ENCODE measurements around the gene SLC7A1. TPM values are rescaled to one million over a fixed set of nuclear protein-coding genes. Genes with fewer than 3 reads are reported as not detected.

Gene SLC7A1
- total and polyA plus RNA-seq, 2 donors (not counting 3 experiments of a cell fraction or from before 2014, with no cell fraction given) = 21.0 to 79.3 TPM

DNA sequence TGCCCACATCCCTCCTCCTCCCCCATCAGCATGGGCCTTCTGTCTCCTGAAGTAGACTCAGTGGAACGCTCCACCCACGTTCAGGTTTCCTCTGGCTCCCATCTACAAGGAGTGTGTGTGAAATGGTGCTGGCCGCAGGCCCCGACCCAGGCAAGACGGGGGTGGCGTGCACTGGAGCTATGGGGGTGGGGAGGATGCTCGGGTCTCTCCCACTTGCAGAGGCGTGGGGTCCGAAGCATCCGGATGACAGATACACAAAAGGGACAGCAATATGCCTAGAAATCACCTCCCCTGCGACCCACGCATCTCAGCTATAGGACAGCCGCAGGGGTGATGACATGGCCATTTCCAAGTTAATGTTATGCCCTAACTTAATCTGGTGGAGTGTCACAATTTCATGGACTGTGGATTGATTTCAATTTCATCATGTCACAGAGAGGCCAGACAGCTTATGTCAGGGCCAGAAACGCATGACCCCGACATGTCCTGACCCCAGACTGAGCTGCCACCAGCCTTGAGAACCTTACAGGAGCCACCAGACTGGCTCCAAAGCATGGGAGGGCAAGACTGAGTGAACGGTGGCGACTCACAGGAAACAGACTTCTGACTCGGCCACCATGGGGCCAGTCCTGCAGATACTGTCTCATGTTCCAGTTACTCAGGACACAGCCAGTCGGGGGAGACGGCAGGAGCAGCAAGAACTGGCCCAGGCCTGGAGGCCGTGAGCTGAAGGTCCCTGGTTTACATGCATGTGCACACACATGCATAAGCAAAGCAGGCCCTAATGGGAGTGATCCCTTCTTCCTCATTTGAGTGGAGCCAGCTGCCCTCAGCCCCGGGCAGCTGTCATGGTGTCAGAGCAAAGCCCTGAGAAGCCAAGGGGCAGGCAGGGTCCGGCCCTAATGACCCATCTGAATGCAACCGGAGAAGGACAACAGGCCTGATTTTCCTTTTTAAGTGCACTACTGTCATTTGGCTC, 82.2 kb downstream of the SLC7A1 start:
- Histone ChIP-seq H3K27ac (ENCODE audit: insufficient read depth, low read depth, low read length) (no peak overlapping the region), H3K27me3 (ENCODE audit: control insufficient read depth in 2 of 2, insufficient read depth in 2 of 2, low read length in 2 of 2) (no peaks in the 10 kb centered on the region), H3K4me3 (replicated peaks in 1 of 3; ENCODE audit: insufficient read depth in 1 of 3, low read depth in 1 of 3, low read length in 3 of 3) (no peak overlapping the region), H2AFZ (ENCODE audit: low read depth, low read length) (no peak overlapping the region), H3K4me1 (ENCODE audit: control insufficient read depth, extremely low read depth, insufficient read depth, low read length) (peaks cover 16% of the 10 kb centered on the region), H3K9me3 (replicated peaks; ENCODE audit: control insufficient read depth, insufficient read depth, low read length) (no peaks in the 10 kb centered on the region), H3K79me2 (ENCODE audit: control insufficient read depth, insufficient read depth, low read length) (no peaks in the 10 kb centered on the region), H3K4me2 (ENCODE audit: insufficient read depth, low read length) (no peak overlapping the region), H3K9ac (replicated peaks; ENCODE audit: extremely low read depth, insufficient read depth, low read length) (no peak overlapping the region), H4K20me1 (replicated peaks; ENCODE audit: control insufficient read depth, extremely low read depth, insufficient read depth, low read length) (no peaks in the 10 kb centered on the region), H3K36me3 (ENCODE audit: control insufficient read depth in 2 of 2, extremely low read depth in 1 of 2, insufficient read depth in 2 of 2, low read length in 2 of 2) (peaks cover 5 to 7% of the 10 kb centered on the region in 2 experiments), H3K9me1 (replicated peaks; ENCODE audit: control insufficient read depth, extremely low read depth, insufficient read depth, low read length) (no peaks in the 10 kb centered on the region)
- intact Hi-C loops (cut with micrococcal nuclease) = no loop called here
- no TSS peak for BruUV-seq (replicated peaks)
- dilution Hi-C loops (cut with MboI; ENCODE audit: extremely low pct_ligation_motif_present, low sequenced_read_pairs) = no loop called here
- ChIA-PET CTCF (no interaction called here), POLR2A (no interaction called here)
- FAIRE-seq (no peak), DNase-seq (ENCODE audit: low read depth, low spot score) (peak; percentile 10)
- TF ChIP-seq MYC (IDR thresholded peaks at IDR 0.05; ENCODE audit: low read depth, low read length) (no peak), GATA2 (IDR thresholded peaks at IDR 0.05; ENCODE audit: insufficient read depth, insufficient read length, low read depth, low read length) (no peak)
- TF ChIP-seq, protein P1, sequence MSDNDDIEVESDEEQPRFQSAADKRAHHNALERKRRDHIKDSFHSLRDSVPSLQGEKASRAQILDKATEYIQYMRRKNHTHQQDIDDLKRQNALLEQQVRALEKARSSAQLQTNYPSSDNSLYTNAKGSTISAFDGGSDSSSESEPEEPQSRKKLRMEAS (IDR thresholded peaks at IDR 0.05; ENCODE audit: insufficient read depth, insufficient read length) = no peak

DNA sequence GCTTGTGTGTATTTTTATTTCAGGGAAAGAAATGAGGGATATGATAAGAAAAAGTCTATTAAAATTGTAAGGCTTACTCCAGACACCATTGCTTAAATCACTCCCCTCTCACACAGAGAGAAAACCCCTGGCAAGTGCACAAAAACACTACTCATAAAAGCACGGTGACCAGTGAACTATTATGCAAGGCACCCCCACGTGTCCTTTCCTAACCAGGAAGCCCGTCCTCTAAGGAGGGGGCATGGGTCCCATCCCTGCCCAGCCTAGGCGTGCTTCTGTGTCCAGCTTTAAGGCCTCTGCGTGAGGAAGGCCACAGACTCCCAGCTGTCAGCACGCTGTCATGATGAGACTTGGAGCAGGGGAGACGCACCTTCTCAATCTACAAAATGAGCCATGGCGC, 83.5 kb downstream of the SLC7A1 start:
- CTCF ChIA-PET = no interaction called here
- Histone ChIP-seq H3K9ac (replicated peaks; ENCODE audit: extremely low read depth, insufficient read depth, low read length) (no peak overlapping the region), H3K9me3 (replicated peaks; ENCODE audit: control insufficient read depth, insufficient read depth, low read length) (no peaks in the 10 kb centered on the region), H3K27me3 (ENCODE audit: control insufficient read depth in 2 of 2, insufficient read depth in 2 of 2, low read length in 2 of 2) (no peaks in the 10 kb centered on the region), H3K27ac (ENCODE audit: insufficient read depth, low read depth, low read length) (no peak overlapping the region), H3K4me2 (ENCODE audit: insufficient read depth, low read length) (no peak overlapping the region), H3K79me2 (ENCODE audit: control insufficient read depth, insufficient read depth, low read length) (no peaks in the 10 kb centered on the region), H3K36me3 (ENCODE audit: control insufficient read depth in 2 of 2, extremely low read depth in 1 of 2, insufficient read depth in 2 of 2, low read length in 2 of 2) (peaks cover 4 to 5% of the 10 kb centered on the region in 2 experiments), H3K4me1 (ENCODE audit: control insufficient read depth, extremely low read depth, insufficient read depth, low read length) (peaks cover 16% of the 10 kb centered on the region), H2AFZ (ENCODE audit: low read depth, low read length) (no peak overlapping the region), H3K4me3 (replicated peaks in 1 of 3; ENCODE audit: insufficient read depth in 1 of 3, low read depth in 1 of 3, low read length in 3 of 3) (no peak overlapping the region), H3K9me1 (replicated peaks; ENCODE audit: control insufficient read depth, extremely low read depth, insufficient read depth, low read length) (no peaks in the 10 kb centered on the region), H4K20me1 (replicated peaks; ENCODE audit: control insufficient read depth, extremely low read depth, insufficient read depth, low read length) (no peaks in the 10 kb centered on the region)
- DNase-seq (ENCODE audit: low read depth, low spot score) (no peak), FAIRE-seq (no peak)
- POLR2A ChIA-PET = no interaction called here
- TF ChIP-seq, protein P1 (IDR thresholded peaks at IDR 0.05; ENCODE audit: insufficient read depth, insufficient read length) = no peak
- TF ChIP-seq, protein P2, sequence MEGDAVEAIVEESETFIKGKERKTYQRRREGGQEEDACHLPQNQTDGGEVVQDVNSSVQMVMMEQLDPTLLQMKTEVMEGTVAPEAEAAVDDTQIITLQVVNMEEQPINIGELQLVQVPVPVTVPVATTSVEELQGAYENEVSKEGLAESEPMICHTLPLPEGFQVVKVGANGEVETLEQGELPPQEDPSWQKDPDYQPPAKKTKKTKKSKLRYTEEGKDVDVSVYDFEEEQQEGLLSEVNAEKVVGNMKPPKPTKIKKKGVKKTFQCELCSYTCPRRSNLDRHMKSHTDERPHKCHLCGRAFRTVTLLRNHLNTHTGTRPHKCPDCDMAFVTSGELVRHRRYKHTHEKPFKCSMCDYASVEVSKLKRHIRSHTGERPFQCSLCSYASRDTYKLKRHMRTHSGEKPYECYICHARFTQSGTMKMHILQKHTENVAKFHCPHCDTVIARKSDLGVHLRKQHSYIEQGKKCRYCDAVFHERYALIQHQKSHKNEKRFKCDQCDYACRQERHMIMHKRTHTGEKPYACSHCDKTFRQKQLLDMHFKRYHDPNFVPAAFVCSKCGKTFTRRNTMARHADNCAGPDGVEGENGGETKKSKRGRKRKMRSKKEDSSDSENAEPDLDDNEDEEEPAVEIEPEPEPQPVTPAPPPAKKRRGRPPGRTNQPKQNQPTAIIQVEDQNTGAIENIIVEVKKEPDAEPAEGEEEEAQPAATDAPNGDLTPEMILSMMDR (IDR thresholded peaks at IDR 0.05; ENCODE audit: extremely low read depth in 1 of 2, insufficient read depth in 1 of 2, low read depth in 1 of 2, low read length in 2 of 2) = no peak
- TF ChIP-seq EZH2 (IDR thresholded peaks at IDR 0.05; ENCODE audit: borderline replicate concordance, low read depth, low read length, severe bottlenecking) (no peak), MYC (IDR thresholded peaks at IDR 0.05; ENCODE audit: low read depth, low read length) (no peak), POLR2A (IDR thresholded peaks at IDR 0.05; ENCODE audit: low read depth, low read length) (no peak), GATA2 (IDR thresholded peaks at IDR 0.05; ENCODE audit: insufficient read depth, insufficient read length, low read depth, low read length) (no peak), JUN (IDR thresholded peaks at IDR 0.05; ENCODE audit: borderline replicate concordance, insufficient read depth, insufficient read length, low read depth) (no peak), FOS (IDR thresholded peaks at IDR 0.05; ENCODE audit: borderline replicate concordance, insufficient read depth, low read length) (no peak), POLR2AphosphoS5 (IDR thresholded peaks at IDR 0.05; ENCODE audit: insufficient read depth, low read depth, low read length) (no peak)
- intact Hi-C loops (cut with micrococcal nuclease) (no loop called here), dilution Hi-C loops (cut with MboI; ENCODE audit: extremely low pct_ligation_motif_present, low sequenced_read_pairs) (no loop called here)
- BruUV-seq (replicated peaks) = TSS peak; percentile 8

Measured in endothelial cell of umbilical vein (primary cell).